Breast epithelium (tissue), 3 donors: ENCODE measurements around the gene MAN1B1.

Experiments
- POLR2A ChIP-seq: fragments of 450-650 bp; IDR thresholded peaks from one replicate; pipeline ENCODE4 v1.6.1; 2016; ENCODE audit warnings: antibody characterized with exemption, mild to moderate bottlenecking, moderate library complexity
- POLR2AphosphoS5 ChIP-seq, 3 donors: sonication (generic); formaldehyde crosslinking; IDR thresholded peaks; one replicate each; pipeline ENCODE4 v1.6.1; 2017; ENCODE audit warnings: antibody characterized with exemption in 3 of 3
- TF ChIP-seq, protein P1 (sequence below), 3 donors: fragments of 450-650 bp; IDR thresholded peaks; one replicate each; pipeline ENCODE4 v1.5.1; 2016 to 2017; ENCODE audit warnings: antibody characterized with exemption in 3 of 3, mild to moderate bottlenecking in 3 of 3, moderate library complexity in 3 of 3

DNA sequence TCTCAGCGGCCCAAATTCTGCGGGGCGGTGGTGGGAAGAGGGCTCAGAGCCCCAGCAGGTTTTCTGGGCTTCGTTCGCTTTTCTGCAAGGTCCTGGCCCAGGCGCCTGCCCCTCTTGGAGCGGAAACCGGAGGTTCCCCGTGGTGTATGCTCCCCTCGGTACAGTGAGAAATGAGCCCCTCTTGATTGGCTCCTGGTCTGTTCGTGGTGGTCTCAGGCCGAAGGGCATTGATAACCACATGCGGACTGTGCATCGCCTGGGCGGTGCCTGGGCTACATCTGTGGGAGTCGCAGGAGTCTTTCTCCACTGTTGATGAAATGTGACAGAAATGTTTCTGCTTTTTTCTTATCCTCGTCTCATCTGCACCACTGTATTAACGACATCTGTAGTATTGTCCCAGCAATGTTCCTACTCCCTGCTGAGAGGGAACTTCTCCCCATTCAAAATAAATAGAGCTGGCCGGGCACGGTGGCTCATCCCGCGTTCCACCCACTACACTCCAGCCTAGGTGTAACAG is 682 bp downstream of the MAN1B1 start:
- no peak for TF ChIP-seq POLR2AphosphoS5 (IDR thresholded peaks at IDR 0.05)
- TF ChIP-seq, protein P1, sequence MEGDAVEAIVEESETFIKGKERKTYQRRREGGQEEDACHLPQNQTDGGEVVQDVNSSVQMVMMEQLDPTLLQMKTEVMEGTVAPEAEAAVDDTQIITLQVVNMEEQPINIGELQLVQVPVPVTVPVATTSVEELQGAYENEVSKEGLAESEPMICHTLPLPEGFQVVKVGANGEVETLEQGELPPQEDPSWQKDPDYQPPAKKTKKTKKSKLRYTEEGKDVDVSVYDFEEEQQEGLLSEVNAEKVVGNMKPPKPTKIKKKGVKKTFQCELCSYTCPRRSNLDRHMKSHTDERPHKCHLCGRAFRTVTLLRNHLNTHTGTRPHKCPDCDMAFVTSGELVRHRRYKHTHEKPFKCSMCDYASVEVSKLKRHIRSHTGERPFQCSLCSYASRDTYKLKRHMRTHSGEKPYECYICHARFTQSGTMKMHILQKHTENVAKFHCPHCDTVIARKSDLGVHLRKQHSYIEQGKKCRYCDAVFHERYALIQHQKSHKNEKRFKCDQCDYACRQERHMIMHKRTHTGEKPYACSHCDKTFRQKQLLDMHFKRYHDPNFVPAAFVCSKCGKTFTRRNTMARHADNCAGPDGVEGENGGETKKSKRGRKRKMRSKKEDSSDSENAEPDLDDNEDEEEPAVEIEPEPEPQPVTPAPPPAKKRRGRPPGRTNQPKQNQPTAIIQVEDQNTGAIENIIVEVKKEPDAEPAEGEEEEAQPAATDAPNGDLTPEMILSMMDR (IDR thresholded peaks at IDR 0.05) = no peak
- TF ChIP-seq POLR2A = no peak
